ENCODE measurements around the gene CCNI. TPM values are rescaled to one million over a fixed set of nuclear protein-coding genes. Genes with fewer than 3 reads are reported as not detected.
"Not testable (repeated sequence)": the region's sequence is repeated elsewhere in the genome, so short reads cannot be mapped to it uniquely, and the experiment has no call there.

The CCNI gene
- total RNA-seq, 4 donors from 2014 or later, result 132 to 220 (median 176) TPM

- H3K4me3 ChIP-seq, result no peak overlapping the region
- no peaks in the 10 kb centered on the region for H3K4me1 ChIP-seq
- no peak overlapping the region for H3K27ac ChIP-seq
- peaks cover 0 to 55% (median 0%) of the 10 kb centered on the region in 3 donors for H3K36me3 ChIP-seq
- no peak for DNase-seq
- no peaks in the 10 kb centered on the region for H3K9me3 ChIP-seq
- no peak for TF ChIP-seq POLR2A (IDR thresholded peaks at IDR 0.05)
- no peak for TF ChIP-seq CTCF (IDR thresholded peaks at IDR 0.05)
- H3K27me3 ChIP-seq, result no peaks in the 10 kb centered on the region
Measured at GRCh38 chr4:77036206-77036605, 39.6 kb downstream of the CCNI start.

DNA sequence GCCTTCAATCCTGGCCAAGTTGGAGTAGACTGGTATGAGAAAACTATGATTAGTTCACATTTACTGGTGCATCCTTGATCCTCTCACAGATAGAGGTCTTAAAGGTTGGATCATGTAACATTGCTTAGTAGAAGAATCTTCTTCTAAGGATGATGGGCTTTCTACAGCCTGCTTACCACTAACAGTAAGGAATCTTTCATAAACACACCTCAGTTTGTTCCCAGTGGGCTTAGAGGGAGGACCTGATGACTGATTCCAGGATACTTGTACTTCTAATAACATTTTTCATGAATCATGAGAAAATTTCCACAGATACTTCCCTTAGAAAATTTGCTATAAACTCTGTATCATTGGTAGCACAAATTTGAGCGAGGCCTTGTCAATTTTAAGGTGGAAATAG, 40.6 kb downstream of the CCNI start:
- Histone ChIP-seq H3K4me1 (no peaks in the 10 kb centered on the region), H3K27me3 (no peaks in the 10 kb centered on the region), H3K9me3 (no peaks in the 10 kb centered on the region), H3K4me3 (no peak overlapping the region), H3K27ac (no peak overlapping the region), H3K36me3 (peaks cover 0 to 66% (median 0%) of the 10 kb centered on the region in 3 donors)
- no peak for TF ChIP-seq CTCF (IDR thresholded peaks at IDR 0.05)
- TF ChIP-seq POLR2A (IDR thresholded peaks at IDR 0.05), result no peak
- no peak for DNase-seq

DNA sequence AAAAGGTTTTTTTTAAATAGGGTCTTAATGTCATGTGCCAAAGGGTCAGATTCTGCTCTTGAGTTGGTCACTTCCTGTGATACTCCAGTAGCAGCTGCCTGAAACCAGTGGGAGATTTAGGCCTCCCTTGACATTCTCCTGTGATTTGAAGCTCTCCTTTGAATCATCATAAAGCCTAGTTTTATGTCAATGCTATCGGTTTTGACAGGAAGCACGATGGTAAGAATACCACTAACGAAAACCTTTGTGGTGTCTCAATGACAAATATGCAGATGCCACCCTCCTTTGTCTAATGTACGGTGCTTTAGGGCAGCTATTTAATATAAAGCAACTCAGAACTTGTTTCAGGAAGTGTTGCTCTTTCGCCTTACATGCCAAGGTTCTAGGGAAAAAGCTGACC, 44.2 kb downstream of the CCNI start:
- no peaks in the 10 kb centered on the region for H3K27me3 ChIP-seq
- H3K4me3 ChIP-seq, result no peak overlapping the region
- H3K4me1 ChIP-seq, result no peaks in the 10 kb centered on the region
- peaks cover 0 to 90% (median 0%) of the 10 kb centered on the region in 3 donors for H3K36me3 ChIP-seq
- H3K9me3 ChIP-seq, result no peaks in the 10 kb centered on the region
- H3K27ac ChIP-seq, result no peak overlapping the region
- DNase-seq, result no peak
- TF ChIP-seq CTCF (IDR thresholded peaks at IDR 0.05) (no peak), POLR2A (IDR thresholded peaks at IDR 0.05) (no peak)

DNA sequence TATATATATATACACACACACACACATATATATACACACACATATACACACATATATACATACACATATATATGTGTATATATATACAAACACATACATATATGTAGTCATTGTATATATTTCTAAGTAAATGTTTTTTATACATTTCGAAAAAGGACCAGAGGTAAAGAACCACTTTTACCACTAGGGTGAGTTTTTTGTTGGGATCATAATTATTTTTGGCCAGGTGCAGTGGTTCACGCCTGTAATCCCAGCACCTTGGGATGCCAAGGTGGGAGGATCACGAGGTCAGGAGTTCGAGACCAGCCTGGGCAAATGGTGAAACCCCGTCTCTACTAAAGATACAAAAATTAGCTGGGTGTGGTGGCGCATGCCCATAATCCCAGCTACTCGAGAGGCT, 46.0 kb downstream of the CCNI start:
- peaks cover 0 to 86% (median 0%) of the 10 kb centered on the region in 3 donors for H3K36me3 ChIP-seq
- H3K27ac ChIP-seq, H3K4me3 ChIP-seq: not testable (repeated sequence)

GRCh38 chr4:77028246-77028645, 47.5 kb downstream of the CCNI start:
- no peaks in the 10 kb centered on the region for H3K4me1 ChIP-seq
- H3K27me3 ChIP-seq, result no peaks in the 10 kb centered on the region
- no peak overlapping the region for H3K27ac ChIP-seq
- no peak overlapping the region for H3K4me3 ChIP-seq
- H3K36me3 ChIP-seq, result peaks cover 0 to 85% (median 0%) of the 10 kb centered on the region in 3 donors
- no peaks in the 10 kb centered on the region for H3K9me3 ChIP-seq
- TF ChIP-seq POLR2A (IDR thresholded peaks at IDR 0.05) (no peak), CTCF (IDR thresholded peaks at IDR 0.05) (no peak)
- no peak for DNase-seq

More for the DNA sequence above, 46.0 kb downstream of the CCNI start:
- DNase-seq, H3K4me1 ChIP-seq, H3K9me3 ChIP-seq, H3K27me3 ChIP-seq: not testable (repeated sequence)

- H3K4me1 ChIP-seq, result no peaks in the 10 kb centered on the region
- H3K4me3 ChIP-seq, result no peak overlapping the region
- TF ChIP-seq POLR2A (IDR thresholded peaks at IDR 0.05), result no peak
- TF ChIP-seq CTCF (IDR thresholded peaks at IDR 0.05), result no peak
- no peaks in the 10 kb centered on the region for H3K27me3 ChIP-seq
- H3K36me3 ChIP-seq, result peaks cover 0 to 82% (median 0%) of the 10 kb centered on the region in 3 donors
- H3K9me3 ChIP-seq, result no peaks in the 10 kb centered on the region
- no peak for DNase-seq
- H3K27ac ChIP-seq, result no peak overlapping the region
Measured at GRCh38 chr4:77026322-77026704, 49.5 kb downstream of the CCNI start.

All from Peyer's patch (tissue), 4 donors.